AG04450 (cell line): ENCODE results near the gene GHRL. TPM values are rescaled to one million over a fixed set of nuclear protein-coding genes. Genes with fewer than 3 reads are reported as not detected.

Source experiments
- CTCF ChIA-PET: fragments of 300-600, 350-600 bp; formaldehyde crosslinking; extraction: SDS; loops from one replicate; lab custom pipeline; 2022; ENCODE audit warnings: antibody characterized with exemption, inconsistent platforms; lab: Charles Lee
- POLR2A ChIA-PET: fragments of 350-600 bp; formaldehyde crosslinking; extraction: SDS; loops from one replicate; lab custom pipeline; 2021; ENCODE audit warnings: antibody characterized with exemption, inconsistent platforms; lab: Yijun Ruan, JAX
- DNase-seq: peaks from one replicate; pipeline ENCODE4 v3.0.0-alpha.2; 2011; ENCODE audit warnings: low read depth, low spot score
- H3K27ac ChIP-seq: one replicate; pipeline ENCODE4 v1.5.1; 2012; ENCODE audit warnings: low read depth, low read length, control low read depth
- H3K27me3 ChIP-seq: one replicate; pipeline ENCODE4 v1.6.0; 2012; ENCODE audit warnings: low read length; ENCODE audit not compliant: control insufficient read depth, insufficient read depth
- H3K4me3 ChIP-seq: 2 replicates; pipeline ENCODE4 v1.5.1; 2011; ENCODE audit warnings: mild to moderate bottlenecking, low read depth, low read length, control low read depth
- H3K9me3 ChIP-seq: 2 replicates; pipeline ENCODE4 v1.5.1; 2012; ENCODE audit warnings: low read length; ENCODE audit not compliant: control insufficient read depth, insufficient read depth
- polyA plus RNA-seq: library from polyadenylated mRNA; depleted of rRNA; stranded (reverse); fragments of >200 nt; gene quantifications from 2 replicates; pipeline ENCODE4 v1.2.3, GENCODE V29; 2011
- TF ChIP-seq, protein P1 (sequence below): IDR thresholded peaks from 2 replicates; pipeline ENCODE4 v1.5.1; 2011; ENCODE audit warnings: low read depth, low read length, control low read depth, inconsistent platforms

GHRL gene
- polyA plus RNA-seq, 1 experiment: not detected

- Histone ChIP-seq H3K4me3 (peak overlapping the region; percentile 87; the same call in 1 of the 2 replicates), H3K9me3 (peaks cover 8% of the 10 kb centered on the region; the same call in 1 of the 2 replicates), H3K27ac (no peak overlapping the region), H3K27me3 (no peaks in the 10 kb centered on the region)
- ChIA-PET POLR2A (no interaction called here), CTCF (interaction anchor here (0.7 to 1.4 kb wide), 3 partner anchors 12 to 294 kb away, joined by 3 to 4 read pairs (median 4); no protein-coding TSS in a partner anchor)
- TF ChIP-seq, protein P1, sequence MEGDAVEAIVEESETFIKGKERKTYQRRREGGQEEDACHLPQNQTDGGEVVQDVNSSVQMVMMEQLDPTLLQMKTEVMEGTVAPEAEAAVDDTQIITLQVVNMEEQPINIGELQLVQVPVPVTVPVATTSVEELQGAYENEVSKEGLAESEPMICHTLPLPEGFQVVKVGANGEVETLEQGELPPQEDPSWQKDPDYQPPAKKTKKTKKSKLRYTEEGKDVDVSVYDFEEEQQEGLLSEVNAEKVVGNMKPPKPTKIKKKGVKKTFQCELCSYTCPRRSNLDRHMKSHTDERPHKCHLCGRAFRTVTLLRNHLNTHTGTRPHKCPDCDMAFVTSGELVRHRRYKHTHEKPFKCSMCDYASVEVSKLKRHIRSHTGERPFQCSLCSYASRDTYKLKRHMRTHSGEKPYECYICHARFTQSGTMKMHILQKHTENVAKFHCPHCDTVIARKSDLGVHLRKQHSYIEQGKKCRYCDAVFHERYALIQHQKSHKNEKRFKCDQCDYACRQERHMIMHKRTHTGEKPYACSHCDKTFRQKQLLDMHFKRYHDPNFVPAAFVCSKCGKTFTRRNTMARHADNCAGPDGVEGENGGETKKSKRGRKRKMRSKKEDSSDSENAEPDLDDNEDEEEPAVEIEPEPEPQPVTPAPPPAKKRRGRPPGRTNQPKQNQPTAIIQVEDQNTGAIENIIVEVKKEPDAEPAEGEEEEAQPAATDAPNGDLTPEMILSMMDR: no peak
- no peak for DNase-seq
Measured at GRCh38 chr3:10251006-10251405, 41.7 kb downstream of the GHRL start.

GRCh38 chr3:10249833-10250232 is 42.9 kb downstream of the GHRL start:
- DNase-seq: no peak
- CTCF ChIA-PET: interaction anchor here (0.8 to 1.1 kb wide), 3 partner anchors 14 to 302 kb away, joined by 3 read pairs; no protein-coding TSS in a partner anchor

GRCh38 chr3:10248984-10249748 is 43.6 kb downstream of the GHRL start:
- ChIA-PET POLR2A (interaction anchor here (0.5 to 0.6 kb wide), 2 partner anchors 13 to 15 kb away, joined by 3 read pairs; no protein-coding TSS in a partner anchor), CTCF (interaction anchor here (0.8 to 1.6 kb wide), 4 partner anchors 15 to 316 kb away, joined by 3 to 6 read pairs (median 4); no protein-coding TSS in a partner anchor)
- no peak for DNase-seq
- H3K27me3 ChIP-seq: no peaks in the 10 kb centered on the region
- peaks cover 17% of the 10 kb centered on the region for H3K9me3 ChIP-seq
- TF ChIP-seq, protein P1: no peak
- peak overlapping the region; percentile 65 for H3K27ac ChIP-seq
- H3K4me3 ChIP-seq: peak overlapping the region; percentile 87

More at GRCh38 chr3:10249833-10250232, 42.9 kb downstream of the GHRL start:
- Histone ChIP-seq H3K27ac (peak overlapping the region; percentile 47), H3K9me3 (peaks cover 17% of the 10 kb centered on the region), H3K4me3 (peak overlapping the region; percentile 87), H3K27me3 (no peaks in the 10 kb centered on the region)
- TF ChIP-seq, protein P1: no peak
- POLR2A ChIA-PET: interaction anchor here (0.5 to 0.7 kb wide), 3 partner anchors 12 to 450 kb away, joined by 3 read pairs; no protein-coding TSS in a partner anchor

DNA sequence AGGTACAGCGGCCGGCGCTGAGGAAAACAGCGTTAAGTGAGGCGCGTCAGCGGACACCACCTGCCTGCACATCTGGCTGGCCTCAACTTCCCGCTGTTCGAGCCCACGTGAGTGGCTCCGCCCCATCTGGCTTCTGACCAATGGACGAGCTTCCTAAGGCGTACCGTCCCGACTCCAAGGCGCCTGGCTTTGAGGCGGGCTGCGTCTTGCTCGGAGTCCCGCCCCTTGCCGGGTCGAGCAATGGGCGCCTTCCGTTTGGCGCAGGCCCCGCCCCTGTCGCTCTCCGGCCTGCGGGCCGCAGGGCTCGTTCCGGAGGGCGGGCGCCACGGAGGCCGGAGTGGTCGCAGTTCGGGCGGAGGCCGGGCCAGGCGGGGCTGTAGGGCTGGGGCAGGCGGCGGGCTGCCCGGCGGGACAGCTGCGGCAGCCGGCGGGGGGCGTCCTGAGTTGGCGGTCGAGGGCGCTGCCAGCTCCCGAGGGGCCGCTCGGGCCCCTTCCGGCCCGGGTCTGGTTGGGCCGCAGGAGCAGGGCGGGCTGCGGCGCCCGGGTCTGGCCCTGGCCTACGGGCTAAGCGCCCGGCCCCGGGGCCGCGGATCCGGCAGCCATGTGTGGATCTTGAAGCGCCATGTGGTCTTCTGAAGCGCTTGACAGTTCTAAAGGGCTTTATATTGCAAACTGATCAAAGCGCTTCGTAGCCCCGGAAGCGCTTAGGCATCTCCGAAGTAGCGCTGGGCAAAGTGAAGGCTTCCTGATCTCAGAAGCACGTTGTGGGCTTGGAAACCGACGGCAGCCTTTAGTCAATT is 44.4 kb downstream of the GHRL start, which contains the start of gene TATDN2:
Gene TATDN2 (plus strand): TSS at position 276 of the 800 bp plus-strand sequence. CDS start 742 bp downstream, outside the sequence.
- peak; percentile 82 for DNase-seq
- Histone ChIP-seq H3K9me3 (peaks cover 17% of the 10 kb centered on the region), H3K4me3 (peak within 1 kb of the TSS; percentile 87), H3K27ac (peak within 1 kb of the TSS; percentile 65), H3K27me3 (no peaks in the 10 kb centered on the region)
- ChIA-PET CTCF (interaction anchor here (0.8 to 1.6 kb wide), 4 partner anchors 10 to 315 kb away, joined by 3 to 6 read pairs (median 4); no protein-coding TSS in a partner anchor), POLR2A (interaction anchor here (0.5 to 1.0 kb wide), 4 partner anchors 15 to 233 kb away, joined by 3 to 5 read pairs (median 4); partner anchors contain the start of gene VHL)
- TF ChIP-seq, protein P1: no peak
